Stimulated activated memory B cell treated with anti-CD40 and anti-IgM and Interleukin-4, amounts not matched to agents 10 μg/mL and 1 μg/mL and 100 μg/mL, for 72 hours (primary cell): ENCODE measurements around the gene ETNK1.
"Not testable (repeated sequence)": the region's sequence is repeated elsewhere in the genome, so short reads cannot be mapped to it uniquely, and the experiment has no call there.

Experiments used
- ATAC-seq: fragments of 150-1000 bp; cut with Tn5 transposase; 2 replicates; pipeline ENCODE4 v1.10.0; 2021
- H3K27ac Mint-ChIP-seq: one replicate; pipeline ENCODE4 v1.8.0; 2022; ENCODE audit warnings: mild to moderate bottlenecking, mixed read lengths
- H3K27me3 Mint-ChIP-seq: one replicate; pipeline ENCODE4 v1.8.0; 2022; ENCODE audit warnings: mixed read lengths
- H3K36me3 Mint-ChIP-seq: one replicate; pipeline ENCODE4 v1.8.0; 2022; ENCODE audit warnings: mixed read lengths
- H3K4me1 Mint-ChIP-seq: one replicate; pipeline ENCODE4 v1.8.0; 2022; ENCODE audit warnings: mixed read lengths
- H3K4me3 Mint-ChIP-seq: one replicate; pipeline ENCODE4 v1.8.0; 2022; ENCODE audit warnings: mild to moderate bottlenecking, moderate library complexity, mixed read lengths
- H3K9me3 Mint-ChIP-seq: one replicate; pipeline ENCODE4 v1.8.0; 2022; ENCODE audit warnings: mixed read lengths

Gene ETNK1

GRCh38 chr12:22624870-22625761 lies at the start of gene ETNK1:
Gene ETNK1 (plus strand): TSS chr12:22625171. CDS start chr12:22625431, 260 bp downstream.
- Mint-ChIP-seq H3K27me3 (no peaks in the 10 kb centered on the region), H3K9me3 (no peaks in the 10 kb centered on the region), H3K36me3 (no peaks in the 10 kb centered on the region), H3K27ac (peak within 1 kb of the TSS; percentile 88), H3K4me1 (peaks cover 39% of the 10 kb centered on the region), H3K4me3 (peak within 1 kb of the TSS; percentile 98)
- peak; percentile 100 for ATAC-seq

- H3K27ac Mint-ChIP-seq: no peak overlapping the region
These were observed 48.9 kb upstream of the ETNK1 start for GRCh38 chr12:22576065-22576464.

GRCh38 chr12:22576473-22576872 lies 48.5 kb upstream of the ETNK1 start:
- Mint-ChIP-seq H3K27me3 (no peaks in the 10 kb centered on the region), H3K36me3 (no peaks in the 10 kb centered on the region), H3K4me1 (no peaks in the 10 kb centered on the region), H3K9me3 (no peaks in the 10 kb centered on the region), H3K27ac (no peak overlapping the region), H3K4me3 (no peak overlapping the region)
- no peak for ATAC-seq

More at GRCh38 chr12:22576065-22576464, 48.9 kb upstream of the ETNK1 start:
- H3K9me3 Mint-ChIP-seq: no peaks in the 10 kb centered on the region
- no peaks in the 10 kb centered on the region for H3K27me3 Mint-ChIP-seq
- H3K4me3 Mint-ChIP-seq: no peak overlapping the region
- no peaks in the 10 kb centered on the region for H3K36me3 Mint-ChIP-seq
- no peak for ATAC-seq
- no peaks in the 10 kb centered on the region for H3K4me1 Mint-ChIP-seq

GRCh38 chr12:22577667-22578066 lies 47.3 kb upstream of the ETNK1 start:
- Mint-ChIP-seq H3K9me3 (no peaks in the 10 kb centered on the region), H3K36me3 (no peaks in the 10 kb centered on the region), H3K27me3 (no peaks in the 10 kb centered on the region), H3K27ac (no peak overlapping the region), H3K4me1 (no peaks in the 10 kb centered on the region), H3K4me3 (no peak overlapping the region)
- ATAC-seq: no peak

DNA sequence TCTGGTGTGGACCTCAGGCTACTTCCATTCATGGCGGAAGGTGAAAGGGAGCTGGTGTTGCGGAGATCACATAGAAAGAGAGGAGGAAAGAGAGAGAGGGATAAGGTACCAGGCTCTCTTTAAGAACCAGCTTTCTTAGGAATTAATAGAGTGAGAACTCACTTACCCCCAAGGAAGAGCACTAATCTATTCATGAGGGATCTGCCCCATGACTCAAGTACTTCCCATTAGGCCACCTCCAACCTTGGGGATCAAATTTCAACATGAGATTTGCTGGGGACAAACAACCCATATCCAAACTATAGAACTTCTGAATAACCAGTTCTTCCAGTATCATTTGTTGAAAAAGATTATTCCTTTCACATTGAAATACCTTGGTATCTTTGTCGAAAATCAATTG lies 46.6 kb upstream of the ETNK1 start:
- H3K27ac Mint-ChIP-seq: no peak overlapping the region
- no peaks in the 10 kb centered on the region for H3K27me3 Mint-ChIP-seq
- no peak for ATAC-seq
- H3K36me3 Mint-ChIP-seq: no peaks in the 10 kb centered on the region
- H3K4me3 Mint-ChIP-seq: no peak overlapping the region
- no peaks in the 10 kb centered on the region for H3K9me3 Mint-ChIP-seq
- H3K4me1 Mint-ChIP-seq: no peaks in the 10 kb centered on the region

DNA sequence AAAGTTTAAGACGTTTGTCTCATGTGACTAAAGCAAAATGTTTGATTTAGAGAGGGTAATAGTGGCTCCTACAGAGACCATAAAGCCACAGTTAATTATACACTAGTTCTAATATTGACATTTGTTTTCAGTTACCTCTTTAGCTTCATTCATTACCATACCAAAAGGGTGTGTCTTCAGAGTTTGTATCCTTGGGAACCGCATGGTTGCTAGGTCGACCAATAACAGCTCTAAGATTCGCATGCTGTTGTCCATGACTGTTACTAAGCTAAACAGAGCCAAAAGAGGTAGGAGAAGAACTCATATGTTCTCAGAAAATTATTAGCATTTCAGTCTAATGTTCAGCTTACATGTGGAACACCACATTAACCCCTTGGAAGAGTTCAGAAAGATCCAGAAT lies 36.2 kb upstream of the ETNK1 start:
- H3K27me3 Mint-ChIP-seq: no peaks in the 10 kb centered on the region
- H3K27ac Mint-ChIP-seq: no peak overlapping the region
- H3K4me3 Mint-ChIP-seq: no peak overlapping the region
- H3K4me1 Mint-ChIP-seq: no peaks in the 10 kb centered on the region
- ATAC-seq: no peak
- H3K36me3 Mint-ChIP-seq: no peaks in the 10 kb centered on the region
- no peaks in the 10 kb centered on the region for H3K9me3 Mint-ChIP-seq

DNA sequence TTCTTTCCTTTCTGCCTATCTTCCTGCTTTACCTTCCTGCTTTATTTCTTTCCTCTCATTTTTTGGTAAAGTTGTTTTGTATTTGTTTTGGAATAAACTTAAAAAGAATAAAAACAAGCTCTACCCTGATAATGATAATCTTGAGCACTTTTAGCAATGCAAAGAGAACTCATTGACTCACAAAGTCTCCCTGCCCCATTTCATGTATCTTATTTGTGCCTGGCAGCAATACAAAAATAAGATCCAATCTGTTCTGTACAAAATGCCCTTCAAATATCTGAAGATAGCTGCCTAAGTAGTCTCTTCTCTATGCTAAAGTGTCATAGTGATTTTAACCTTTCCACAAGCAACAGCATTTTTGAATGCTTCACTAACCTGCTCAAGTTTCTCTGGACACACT lies 31.1 kb upstream of the ETNK1 start:
- Mint-ChIP-seq H3K4me1 (no peaks in the 10 kb centered on the region), H3K4me3 (no peak overlapping the region), H3K9me3 (no peaks in the 10 kb centered on the region), H3K36me3 (no peaks in the 10 kb centered on the region), H3K27ac (no peak overlapping the region), H3K27me3 (no peaks in the 10 kb centered on the region)
- no peak for ATAC-seq

- not testable (repeated sequence) for ATAC-seq, H3K9me3 Mint-ChIP-seq, H3K4me1 Mint-ChIP-seq, H3K27ac Mint-ChIP-seq, H3K4me3 Mint-ChIP-seq, H3K36me3 Mint-ChIP-seq, H3K27me3 Mint-ChIP-seq
These were observed 27.4 kb upstream of the ETNK1 start for GRCh38 chr12:22597539-22597938.

GRCh38 chr12:22598141-22598762 lies 26.7 kb upstream of the ETNK1 start:
- no peaks in the 10 kb centered on the region for H3K27me3 Mint-ChIP-seq
- peaks cover 6% of the 10 kb centered on the region for H3K9me3 Mint-ChIP-seq
- H3K36me3 Mint-ChIP-seq: no peaks in the 10 kb centered on the region
- H3K4me3 Mint-ChIP-seq: no peak overlapping the region
- H3K4me1 Mint-ChIP-seq: no peaks in the 10 kb centered on the region
- ATAC-seq: no peak
- no peak overlapping the region for H3K27ac Mint-ChIP-seq

- Mint-ChIP-seq H3K9me3 (peaks cover 6% of the 10 kb centered on the region), H3K27ac (no peak overlapping the region), H3K36me3 (no peaks in the 10 kb centered on the region), H3K4me3 (no peak overlapping the region), H3K4me1 (no peaks in the 10 kb centered on the region), H3K27me3 (no peaks in the 10 kb centered on the region)
- ATAC-seq: no peak
These were observed 26.2 kb upstream of the ETNK1 start for GRCh38 chr12:22598763-22599161.

- H3K27ac Mint-ChIP-seq: no peak overlapping the region
- H3K36me3 Mint-ChIP-seq: no peaks in the 10 kb centered on the region
- no peaks in the 10 kb centered on the region for H3K4me1 Mint-ChIP-seq
- no peak for ATAC-seq
- H3K27me3 Mint-ChIP-seq: no peaks in the 10 kb centered on the region
- no peak overlapping the region for H3K4me3 Mint-ChIP-seq
- peaks cover 6% of the 10 kb centered on the region for H3K9me3 Mint-ChIP-seq
These were observed 24.8 kb upstream of the ETNK1 start for GRCh38 chr12:22600181-22600580.

DNA sequence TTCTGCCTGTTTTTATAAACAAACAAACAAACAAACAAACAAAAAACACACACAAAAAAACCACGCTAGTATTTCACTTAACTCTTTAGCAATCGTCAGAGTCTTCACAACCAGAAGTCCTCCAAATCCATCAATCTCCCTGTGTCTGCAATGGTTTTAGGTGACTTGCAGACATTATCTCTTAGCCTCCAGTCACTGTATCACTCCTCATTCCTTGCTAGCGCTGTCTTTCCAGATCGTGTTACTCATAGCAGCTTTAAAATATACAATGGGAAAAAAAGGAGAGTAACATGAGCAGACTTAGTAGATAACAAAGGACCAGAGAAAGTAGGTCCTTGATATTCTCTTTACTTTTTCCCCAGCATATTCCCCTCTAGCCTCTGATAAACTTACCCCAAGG lies 15.5 kb upstream of the ETNK1 start:
- H3K27ac Mint-ChIP-seq: no peak overlapping the region
- H3K27me3 Mint-ChIP-seq: no peaks in the 10 kb centered on the region
- no peak for ATAC-seq
- no peaks in the 10 kb centered on the region for H3K4me1 Mint-ChIP-seq
- no peak overlapping the region for H3K4me3 Mint-ChIP-seq
- no peaks in the 10 kb centered on the region for H3K36me3 Mint-ChIP-seq
- H3K9me3 Mint-ChIP-seq: peaks cover 10% of the 10 kb centered on the region

GRCh38 chr12:22610131-22610530 lies 14.8 kb upstream of the ETNK1 start:
- H3K27ac Mint-ChIP-seq: no peak overlapping the region
- no peak overlapping the region for H3K4me3 Mint-ChIP-seq
- no peak for ATAC-seq

GRCh38 chr12:22612822-22613221 lies 12.1 kb upstream of the ETNK1 start:
- H3K27me3 Mint-ChIP-seq, H3K4me3 Mint-ChIP-seq, H3K27ac Mint-ChIP-seq, ATAC-seq, H3K36me3 Mint-ChIP-seq, H3K4me1 Mint-ChIP-seq: not testable (repeated sequence)
- H3K9me3 Mint-ChIP-seq: peaks cover 12% of the 10 kb centered on the region

More at GRCh38 chr12:22610131-22610530, 14.8 kb upstream of the ETNK1 start:
- Mint-ChIP-seq H3K27me3 (no peaks in the 10 kb centered on the region), H3K9me3 (peaks cover 12% of the 10 kb centered on the region), H3K36me3 (no peaks in the 10 kb centered on the region), H3K4me1 (no peaks in the 10 kb centered on the region)

GRCh38 chr12:22615963-22616501 lies 8.9 kb upstream of the ETNK1 start:
- no peak for ATAC-seq
- H3K27me3 Mint-ChIP-seq: no peaks in the 10 kb centered on the region
- no peaks in the 10 kb centered on the region for H3K4me1 Mint-ChIP-seq
- H3K4me3 Mint-ChIP-seq: no peak overlapping the region
- no peaks in the 10 kb centered on the region for H3K36me3 Mint-ChIP-seq
- H3K27ac Mint-ChIP-seq: no peak overlapping the region
- peaks cover 10% of the 10 kb centered on the region for H3K9me3 Mint-ChIP-seq

GRCh38 chr12:22617630-22618029 lies 7.3 kb upstream of the ETNK1 start:
- no peak for ATAC-seq
- no peak overlapping the region for H3K4me3 Mint-ChIP-seq
- no peaks in the 10 kb centered on the region for H3K36me3 Mint-ChIP-seq
- no peaks in the 10 kb centered on the region for H3K4me1 Mint-ChIP-seq
- no peaks in the 10 kb centered on the region for H3K27me3 Mint-ChIP-seq
- peaks cover 4% of the 10 kb centered on the region for H3K9me3 Mint-ChIP-seq
- no peak overlapping the region for H3K27ac Mint-ChIP-seq
